ENCODE measurements around the gene SCN11A.

- TF ChIP-seq CTCF (IDR thresholded peaks at IDR 0.05 in 4 of 5, conservative IDR thresholded peaks at IDR 0.05 in 1 of 5) (no peak), POLR2A (IDR thresholded peaks at IDR 0.05) (no peak)
Measured at GRCh38 chr3:39088889-39089288, 37.1 kb upstream of the SCN11A start.
